ENCODE results near the gene SFTA2.

DNA sequence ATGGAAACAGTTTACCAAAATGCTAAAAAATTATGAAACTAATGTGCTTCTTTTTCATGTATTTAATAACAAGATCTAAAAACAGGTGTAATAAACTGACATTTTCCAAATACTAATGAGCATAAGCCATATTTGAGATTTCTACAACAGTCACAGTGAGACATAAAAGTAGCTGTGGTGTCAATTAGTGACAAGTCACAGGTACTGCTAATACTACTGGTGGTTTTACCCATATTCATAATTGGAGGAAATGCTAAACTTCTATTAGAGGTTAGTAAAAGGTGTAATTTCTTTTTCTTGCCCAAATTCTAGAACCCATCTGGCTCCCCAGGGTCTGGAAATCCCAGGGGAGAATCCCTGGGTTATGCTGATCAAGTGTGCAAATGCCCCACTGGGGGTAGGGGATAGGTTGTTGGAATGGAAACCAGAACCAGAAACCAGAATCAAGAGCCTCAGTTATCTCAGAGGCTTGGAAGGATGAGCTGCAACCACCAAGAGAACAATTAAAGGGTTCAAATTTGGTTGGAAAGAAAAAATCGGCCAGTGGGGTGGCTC lies 31.0 kb downstream of the SFTA2 start:
- TF ChIP-seq, protein P1, sequence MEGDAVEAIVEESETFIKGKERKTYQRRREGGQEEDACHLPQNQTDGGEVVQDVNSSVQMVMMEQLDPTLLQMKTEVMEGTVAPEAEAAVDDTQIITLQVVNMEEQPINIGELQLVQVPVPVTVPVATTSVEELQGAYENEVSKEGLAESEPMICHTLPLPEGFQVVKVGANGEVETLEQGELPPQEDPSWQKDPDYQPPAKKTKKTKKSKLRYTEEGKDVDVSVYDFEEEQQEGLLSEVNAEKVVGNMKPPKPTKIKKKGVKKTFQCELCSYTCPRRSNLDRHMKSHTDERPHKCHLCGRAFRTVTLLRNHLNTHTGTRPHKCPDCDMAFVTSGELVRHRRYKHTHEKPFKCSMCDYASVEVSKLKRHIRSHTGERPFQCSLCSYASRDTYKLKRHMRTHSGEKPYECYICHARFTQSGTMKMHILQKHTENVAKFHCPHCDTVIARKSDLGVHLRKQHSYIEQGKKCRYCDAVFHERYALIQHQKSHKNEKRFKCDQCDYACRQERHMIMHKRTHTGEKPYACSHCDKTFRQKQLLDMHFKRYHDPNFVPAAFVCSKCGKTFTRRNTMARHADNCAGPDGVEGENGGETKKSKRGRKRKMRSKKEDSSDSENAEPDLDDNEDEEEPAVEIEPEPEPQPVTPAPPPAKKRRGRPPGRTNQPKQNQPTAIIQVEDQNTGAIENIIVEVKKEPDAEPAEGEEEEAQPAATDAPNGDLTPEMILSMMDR (IDR thresholded peaks at IDR 0.05): no peak
- TF ChIP-seq POLR2AphosphoS5 (IDR thresholded peaks at IDR 0.05; ENCODE audit: insufficient read depth in 1 of 2, low read depth in 1 of 2) (no peak), POLR2A (IDR thresholded peaks at IDR 0.05) (no peak)

Data from vagina (tissue), 2 donors.